GM12878 (cell line): Measurements from ENCODE around the gene TRDMT1. TPM values are rescaled to one million over a fixed set of nuclear protein-coding genes. Genes with fewer than 3 reads are reported as not detected.

ENCODE experiments used
- ATAC-seq: fragments of 200-7000 bp; cut with Tn5 transposase; 3 replicates; pipeline ENCODE4 v1.9.1; 2020; ENCODE audit warnings: mild to moderate bottlenecking, moderate library complexity
- BruUV-seq: library from RNA; stranded (reverse); fragments of 400-500 nt; replicated peaks from 2 replicates; lab custom pipeline; 2021; lab: Mats Ljungman, UMichigan
- CTCF ChIA-PET: fragments of 300-600 bp; sonication (Branson Sonifier 250); formaldehyde crosslinking; extraction: SDS; loops from one replicate; lab custom pipeline; 2021; ENCODE audit warnings: inconsistent platforms; lab: Yijun Ruan, JAX
- POLR2A ChIA-PET: fragments of 350-600 bp; formaldehyde crosslinking; extraction: SDS; loops from one replicate; lab custom pipeline; 2021; ENCODE audit warnings: inconsistent platforms; lab: Charles Lee
- RAD21 ChIA-PET: fragments of 300-600 bp; sonication (Branson Sonifier 250); formaldehyde crosslinking; loops from one replicate; lab custom pipeline; 2023; ENCODE audit warnings: antibody characterized with exemption; ENCODE audit not compliant: unreplicated experiment; lab: Charles Lee
- SMC1A ChIA-PET: fragments of 300-600 bp; sonication (Branson Sonifier 250); formaldehyde crosslinking; loops from one replicate; lab custom pipeline; 2023; ENCODE audit not compliant: unreplicated experiment, uncharacterized antibody; lab: Charles Lee
- DNase-seq: peaks from one replicate; pipeline ENCODE4 v3.0.0-alpha.2; 2011; ENCODE audit warnings: low read depth, low spot score
- FAIRE-seq: peaks from 3 replicates; lab custom pipeline; 2011; peaks lifted over from hg19 to GRCh38; lab: Jason Lieb, UNC
- H2AFZ ChIP-seq: 2 replicates; pipeline ENCODE4 v1.6.0; 2011; ENCODE audit warnings: low read depth, low read length, control low read depth; ENCODE audit not compliant: control insufficient read depth
- H3K27ac ChIP-seq: 2 replicates; pipeline ENCODE4 v1.5.1; 2011; ENCODE audit warnings: control low read depth; ENCODE audit not compliant: control insufficient read depth, insufficient read depth
- H3K27me3 ChIP-seq, 2 experiments: replicated peaks in 1 of 2; 2 replicates each; pipeline versions ENCODE4 v1.6.0 to v1.6.1; 2011; ENCODE audit warnings: low read length in 1 of 2; ENCODE audit not compliant: control insufficient read depth in 2 of 2, insufficient read depth in 2 of 2
- H3K36me3 ChIP-seq, 2 experiments: 2 replicates each; pipeline ENCODE4 v1.5.1; 2011; ENCODE audit warnings: low read length in 1 of 2; ENCODE audit not compliant: control insufficient read depth in 2 of 2, insufficient read depth in 2 of 2
- H3K4me1 ChIP-seq: 2 replicates; pipeline ENCODE4 v1.6.1; 2011; ENCODE audit warnings: mild to moderate bottlenecking, low read length, moderate library complexity, mixed read lengths; ENCODE audit not compliant: control insufficient read depth, insufficient read depth
- H3K4me2 ChIP-seq: 2 replicates; pipeline ENCODE4 v1.6.0; 2011; ENCODE audit warnings: control low read depth; ENCODE audit not compliant: control insufficient read depth, insufficient read depth
- H3K4me3 ChIP-seq: fragments of 200-600 bp; sonication (generic); 2 replicates; pipeline ENCODE4 v1.5.1; 2016
- H3K79me2 ChIP-seq: 2 replicates; pipeline ENCODE4 v1.6.0; 2011; ENCODE audit warnings: low read length; ENCODE audit not compliant: control insufficient read depth, insufficient read depth
- H3K9ac ChIP-seq: 2 replicates; pipeline ENCODE4 v1.8.0; 2011; ENCODE audit warnings: low read length, control low read depth, mixed read lengths; ENCODE audit not compliant: control insufficient read depth, insufficient read depth
- H3K9me3 ChIP-seq: replicated peaks from 3 replicates; pipeline ENCODE4 v1.5.1; 2011; ENCODE audit warnings: mild to moderate bottlenecking, low read length; ENCODE audit not compliant: control insufficient read depth, insufficient read depth
- H4K20me1 ChIP-seq: 2 replicates; pipeline ENCODE4 v1.6.0; 2011; ENCODE audit not compliant: control insufficient read depth, insufficient read depth
- BCL11A ChIP-seq: IDR thresholded peaks from 2 replicates; pipeline ENCODE4 v1.6.1; 2011; ENCODE audit warnings: low read depth, low read length
- MEF2B ChIP-seq: fragments of 450-650 bp; IDR thresholded peaks from 2 replicates; pipeline ENCODE4 v1.6.1; 2018; ENCODE audit warnings: mild to moderate bottlenecking, moderate library complexity; ENCODE audit not compliant: partially characterized antibody, poor library complexity, severe bottlenecking
- MYB ChIP-seq: fragments of 150-350 bp; IDR thresholded peaks from 2 replicates; pipeline ENCODE4 v1.6.1; 2014; ENCODE audit warnings: mild to moderate bottlenecking, low read depth, low read length, borderline replicate concordance
- NFXL1 ChIP-seq: fragments of 450-650 bp; IDR thresholded peaks from 2 replicates; pipeline ENCODE4 v1.6.1; 2017; ENCODE audit warnings: antibody characterized with exemption, mild to moderate bottlenecking, borderline replicate concordance
- RBBP5 ChIP-seq: fragments of 200-600 bp; sonication (generic); conservative IDR thresholded peaks from 2 replicates; pipeline ENCODE4 v1.6.1; 2016
- RFX5 ChIP-seq: IDR thresholded peaks from 2 replicates; pipeline ENCODE4 v1.6.1; 2011; ENCODE audit warnings: low read depth, low read length, improper control_type of control experiment
- SUPT20H ChIP-seq: IDR thresholded peaks from 2 replicates; pipeline ENCODE4 v1.6.1; 2011; ENCODE audit warnings: low read depth, mild to moderate bottlenecking, low read length, moderate library complexity, borderline replicate concordance; ENCODE audit not compliant: control insufficient read depth
- TAF1 ChIP-seq: IDR thresholded peaks from 2 replicates; pipeline ENCODE4 v1.6.1; 2011; ENCODE audit warnings: mild to moderate bottlenecking, low read depth, low read length, borderline replicate concordance
- ZNF217 ChIP-seq: fragments of 450-650 bp; IDR thresholded peaks from 2 replicates; pipeline ENCODE4 v1.6.1; 2017; ENCODE audit warnings: antibody characterized with exemption, mild to moderate bottlenecking
- ZNF622 ChIP-seq: fragments of 450-650 bp; IDR thresholded peaks from 2 replicates; pipeline ENCODE4 v1.6.1; 2017; ENCODE audit warnings: mild to moderate bottlenecking, inconsistent platforms
- ZSCAN29 ChIP-seq: fragments of 450-650 bp; IDR thresholded peaks from 2 replicates; pipeline ENCODE4 v1.6.1; 2017; ENCODE audit warnings: mild to moderate bottlenecking, moderate library complexity
- WGBS: methylation state at CpG from one replicate; pipeline ENCODE4 v1.1.6; 2016; ENCODE audit warnings: low lambda C conversion rate; ENCODE audit not compliant: insufficient replicate concordance, insufficient coverage; ENCODE audit errors: missing lambda C conversion rate; 5-methylcytosine and 5-hydroxymethylcytosine counted together
- in situ Hi-C: fragments of 300-500 bp; cut with MboI; formaldehyde crosslinking; loops from 9 replicates; pipeline ENCODE4 v1.14.3; 2018; ENCODE audit warnings: mixed read lengths
- intact Hi-C: fragments of 100-400 bp; cut with micrococcal nuclease; formaldehyde crosslinking; loops from one replicate; pipeline ENCODE4 v1.14.2; 2022; ENCODE audit not compliant: unreplicated experiment
- polyA plus RNA-seq, 11 experiments: library from polyadenylated mRNA; depleted of rRNA in 4 of 11; unstranded in 6 of 11; stranded (reverse) in 5 of 11; fragments of >200 nt; fragmentation: Nextera tagmentation in 4 of 11; fragmentation: Illumina TruSeq in 1 of 11; extraction: Ambion mirVana in 4 of 11; extraction: Trizol in 1 of 11; gene quantifications; 1 replicate in 1 of 11; 2 replicates in 10 of 11; pipeline versions ENCODE4 v1.2.1 to v1.2.3, GENCODE V29; 2011 to 2016; ENCODE audit warnings: inconsistent platforms in 2 of 11, missing spikeins in 2 of 11, low read depth in 1 of 11
- total RNA-seq, 4 experiments: library from RNA; depleted of rRNA in 3 of 4; stranded (reverse); fragments of >200 nt in 3 of 4; fragmentation: Illumina TruSeq in 1 of 4; extraction: Trizol in 1 of 4; gene quantifications; 2 replicates each; pipeline versions ENCODE4 v1.2.1 to v1.2.3, GENCODE V29; 2013 to 2021
- TF ChIP-seq, protein P1 (sequence below): IDR thresholded peaks from 2 replicates; pipeline ENCODE4 v1.6.1; 2011; ENCODE audit warnings: low read depth, mild to moderate bottlenecking, low read length, moderate library complexity, borderline replicate concordance; ENCODE audit errors: extremely low read depth
- TF ChIP-seq, protein P2 (sequence below): fragments of 150-350 bp; IDR thresholded peaks from 2 replicates; pipeline ENCODE4 v1.6.1; 2014; ENCODE audit warnings: mild to moderate bottlenecking, low read depth, low read length
- TF ChIP-seq, protein P3 (sequence below): fragments of 450-650 bp; formaldehyde crosslinking; IDR thresholded peaks from 2 replicates; pipeline ENCODE4 v1.4.0; 2022; ENCODE audit warnings: mild to moderate bottlenecking, moderate library complexity
- TF ChIP-seq, protein P4 (sequence below): fragments of 450-650 bp; IDR thresholded peaks from 2 replicates; pipeline ENCODE4 v1.6.1; 2017; ENCODE audit warnings: mild to moderate bottlenecking, low read depth, inconsistent platforms; ENCODE audit not compliant: poor library complexity, severe bottlenecking

The TRDMT1 gene
- total and polyA plus RNA-seq, 10 of the 15 experiments (the other 5 are each of a cell fraction or from before 2014, with no cell fraction given): 2.3 to 9.7 (median 4.6) TPM

DNA sequence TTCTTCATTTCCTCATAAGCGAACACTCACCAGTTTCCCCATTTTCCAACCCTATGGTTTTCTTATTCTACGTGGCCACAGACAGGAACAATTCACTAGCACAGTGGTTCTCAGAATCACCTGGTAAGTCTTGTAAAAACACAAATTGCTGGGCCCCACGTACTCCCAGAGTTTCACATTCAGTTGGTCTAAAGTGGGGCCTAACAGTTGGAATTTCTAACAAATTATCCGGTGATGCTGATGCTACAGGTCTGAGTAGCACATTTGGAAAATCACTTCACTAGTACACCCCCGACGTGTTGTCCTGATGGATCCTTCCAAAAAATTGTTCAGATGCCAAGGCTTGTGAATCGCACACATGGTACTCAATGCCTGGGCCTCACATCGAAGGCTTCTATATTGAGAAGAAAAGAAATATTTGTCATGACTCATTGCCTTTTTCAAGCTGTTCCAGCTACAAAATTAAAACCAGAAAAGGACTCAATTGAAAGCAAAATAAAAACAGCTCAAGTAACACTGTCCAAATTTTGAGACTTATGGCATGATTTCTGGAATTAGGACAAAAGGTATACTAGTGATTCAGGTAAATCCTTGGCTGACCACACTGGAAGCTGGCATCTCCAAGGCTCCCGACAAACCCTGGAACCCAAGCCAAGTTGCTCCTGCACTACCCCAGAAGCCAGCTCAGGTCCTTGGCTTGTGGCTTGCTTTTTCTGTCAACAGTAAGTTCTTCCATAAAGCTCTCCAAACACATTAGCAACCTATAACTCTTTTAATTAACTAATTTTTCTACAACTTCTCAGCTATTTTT lies 13.7 kb upstream of the TRDMT1 start (continued):
- TF ChIP-seq SUPT20H: no peak
- TF ChIP-seq TAF1: no peak
- no peak for TF ChIP-seq RBBP5
- TF ChIP-seq, all 136 proteins: peak for 0

DNA sequence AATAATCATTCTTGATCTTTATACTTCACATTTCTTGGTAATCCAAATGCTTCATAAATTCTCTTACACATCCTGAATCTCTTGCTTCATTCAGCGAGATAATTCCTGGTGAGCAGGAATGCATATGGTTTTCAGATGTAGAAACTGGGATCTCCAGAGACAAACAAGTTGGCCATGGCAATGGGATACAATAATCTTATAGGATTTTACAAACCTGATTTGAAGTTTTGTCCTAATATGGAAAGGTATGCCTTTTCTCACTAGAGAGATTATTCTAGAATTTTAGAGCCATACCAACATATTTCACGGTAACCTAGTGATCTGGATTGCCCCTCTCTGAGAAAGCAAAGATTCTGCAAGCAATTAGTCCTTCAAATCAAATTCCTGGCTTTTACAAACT lies 13.1 kb upstream of the TRDMT1 start:
- DNase-seq (no peak), FAIRE-seq (no peak), ATAC-seq (no peak)
- no peak overlapping the region for H3K4me3 ChIP-seq
- no peak overlapping the region for H3K27ac ChIP-seq
- no peak overlapping the region for H3K9ac ChIP-seq
- H3K27me3 ChIP-seq: no peaks in the 10 kb centered on the region; a peak in 1 of 4 replicates
- intact Hi-C loops: no loop called here
- ChIA-PET SMC1A (interaction anchor here (1.1 to 1.8 kb wide), 2 partner anchors 11 to 14 kb away, joined by 4 to 7 read pairs; no protein-coding TSS in a partner anchor), CTCF (interaction anchor here (0.8 kb wide), 1 partner anchor 13 kb away, joined by 3 read pairs; the partner anchor contains the start of gene TRDMT1), POLR2A (no interaction called here), RAD21 (no interaction called here)
- in situ Hi-C loops: loop anchor here (25.0 kb wide), 1 partner anchor 1448 kb away; the partner anchor contains the start of genes ARL5B and NSUN6
- WGBS: 96% methylated on average over 2 of the region's 2 CpGs
- no peaks in the 10 kb centered on the region for H3K36me3 ChIP-seq
- H2AFZ ChIP-seq: no peak overlapping the region
- no peaks in the 10 kb centered on the region for H3K79me2 ChIP-seq
- no peak overlapping the region for H3K4me2 ChIP-seq
- no TSS peak for BruUV-seq
- no peaks in the 10 kb centered on the region for H3K9me3 ChIP-seq
- H4K20me1 ChIP-seq: no peaks in the 10 kb centered on the region
- H3K4me1 ChIP-seq: peaks cover 14% of the 10 kb centered on the region
- no peak for TF ChIP-seq ZNF217
- TF ChIP-seq ZNF622: no peak
- TF ChIP-seq, protein P1, sequence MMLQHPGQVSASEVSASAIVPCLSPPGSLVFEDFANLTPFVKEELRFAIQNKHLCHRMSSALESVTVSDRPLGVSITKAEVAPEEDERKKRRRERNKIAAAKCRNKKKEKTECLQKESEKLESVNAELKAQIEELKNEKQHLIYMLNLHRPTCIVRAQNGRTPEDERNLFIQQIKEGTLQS: no peak
- TF ChIP-seq ZSCAN29: no peak
- TF ChIP-seq MEF2B: no peak
- TF ChIP-seq, protein P2, sequence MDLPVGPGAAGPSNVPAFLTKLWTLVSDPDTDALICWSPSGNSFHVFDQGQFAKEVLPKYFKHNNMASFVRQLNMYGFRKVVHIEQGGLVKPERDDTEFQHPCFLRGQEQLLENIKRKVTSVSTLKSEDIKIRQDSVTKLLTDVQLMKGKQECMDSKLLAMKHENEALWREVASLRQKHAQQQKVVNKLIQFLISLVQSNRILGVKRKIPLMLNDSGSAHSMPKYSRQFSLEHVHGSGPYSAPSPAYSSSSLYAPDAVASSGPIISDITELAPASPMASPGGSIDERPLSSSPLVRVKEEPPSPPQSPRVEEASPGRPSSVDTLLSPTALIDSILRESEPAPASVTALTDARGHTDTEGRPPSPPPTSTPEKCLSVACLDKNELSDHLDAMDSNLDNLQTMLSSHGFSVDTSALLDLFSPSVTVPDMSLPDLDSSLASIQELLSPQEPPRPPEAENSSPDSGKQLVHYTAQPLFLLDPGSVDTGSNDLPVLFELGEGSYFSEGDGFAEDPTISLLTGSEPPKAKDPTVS: no peak
- TF ChIP-seq, protein P3, sequence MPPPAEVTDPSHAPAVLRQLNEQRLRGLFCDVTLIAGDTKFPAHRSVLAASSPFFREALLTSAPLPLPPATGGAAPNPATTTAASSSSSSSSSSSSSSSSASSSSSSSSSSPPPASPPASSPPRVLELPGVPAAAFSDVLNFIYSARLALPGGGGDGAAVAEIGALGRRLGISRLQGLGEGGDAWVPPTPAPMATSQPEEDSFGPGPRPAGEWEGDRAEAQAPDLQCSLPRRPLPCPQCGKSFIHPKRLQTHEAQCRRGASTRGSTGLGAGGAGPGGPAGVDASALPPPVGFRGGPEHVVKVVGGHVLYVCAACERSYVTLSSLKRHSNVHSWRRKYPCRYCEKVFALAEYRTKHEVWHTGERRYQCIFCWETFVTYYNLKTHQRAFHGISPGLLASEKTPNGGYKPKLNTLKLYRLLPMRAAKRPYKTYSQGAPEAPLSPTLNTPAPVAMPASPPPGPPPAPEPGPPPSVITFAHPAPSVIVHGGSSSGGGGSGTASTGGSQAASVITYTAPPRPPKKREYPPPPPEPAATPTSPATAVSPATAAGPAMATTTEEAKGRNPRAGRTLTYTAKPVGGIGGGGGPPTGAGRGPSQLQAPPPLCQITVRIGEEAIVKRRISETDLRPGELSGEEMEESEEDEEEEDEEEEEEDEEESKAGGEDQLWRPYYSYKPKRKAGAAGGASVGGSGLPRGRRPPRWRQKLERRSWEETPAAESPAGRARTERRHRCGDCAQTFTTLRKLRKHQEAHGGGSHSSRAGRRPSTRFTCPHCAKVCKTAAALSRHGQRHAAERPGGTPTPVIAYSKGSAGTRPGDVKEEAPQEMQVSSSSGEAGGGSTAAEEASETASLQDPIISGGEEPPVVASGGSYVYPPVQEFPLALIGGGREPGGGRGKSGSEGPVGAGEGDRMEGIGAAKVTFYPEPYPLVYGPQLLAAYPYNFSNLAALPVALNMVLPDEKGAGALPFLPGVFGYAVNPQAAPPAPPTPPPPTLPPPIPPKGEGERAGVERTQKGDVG (CRISPR knock-in tag): no peak
- TF ChIP-seq NFXL1: no peak
- no peak for TF ChIP-seq RFX5
- TF ChIP-seq BCL11A: no peak
- TF ChIP-seq, protein P4, sequence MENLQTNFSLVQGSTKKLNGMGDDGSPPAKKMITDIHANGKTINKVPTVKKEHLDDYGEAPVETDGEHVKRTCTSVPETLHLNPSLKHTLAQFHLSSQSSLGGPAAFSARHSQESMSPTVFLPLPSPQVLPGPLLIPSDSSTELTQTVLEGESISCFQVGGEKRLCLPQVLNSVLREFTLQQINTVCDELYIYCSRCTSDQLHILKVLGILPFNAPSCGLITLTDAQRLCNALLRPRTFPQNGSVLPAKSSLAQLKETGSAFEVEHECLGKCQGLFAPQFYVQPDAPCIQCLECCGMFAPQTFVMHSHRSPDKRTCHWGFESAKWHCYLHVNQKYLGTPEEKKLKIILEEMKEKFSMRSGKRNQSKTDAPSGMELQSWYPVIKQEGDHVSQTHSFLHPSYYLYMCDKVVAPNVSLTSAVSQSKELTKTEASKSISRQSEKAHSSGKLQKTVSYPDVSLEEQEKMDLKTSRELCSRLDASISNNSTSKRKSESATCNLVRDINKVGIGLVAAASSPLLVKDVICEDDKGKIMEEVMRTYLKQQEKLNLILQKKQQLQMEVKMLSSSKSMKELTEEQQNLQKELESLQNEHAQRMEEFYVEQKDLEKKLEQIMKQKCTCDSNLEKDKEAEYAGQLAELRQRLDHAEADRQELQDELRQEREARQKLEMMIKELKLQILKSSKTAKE: no peak
- TF ChIP-seq MYB: no peak
